Testis (tissue), 3 donors: ENCODE data around the gene CPNE4. TPM values are rescaled to one million over a fixed set of nuclear protein-coding genes. Genes with fewer than 3 reads are reported as not detected.

ENCODE experiments used
- DNase-seq: peaks from one replicate; pipeline ENCODE4 v3.0.0-alpha.2; 2019
- H3K27ac ChIP-seq, 2 donors: fragments of 200-600 bp; sonication (generic); one replicate each; pipeline ENCODE4 v1.5.1; 2019
- H3K27me3 ChIP-seq: fragments of 200-600 bp; sonication (generic); one replicate; pipeline ENCODE4 v1.5.1; 2019
- H3K36me3 ChIP-seq: fragments of 200-600 bp; sonication (generic); one replicate; pipeline ENCODE4 v1.5.1; 2017; ENCODE audit warnings: low read depth; ENCODE audit errors: missing control alignments
- H3K4me1 ChIP-seq: fragments of 200-600 bp; sonication (generic); one replicate; pipeline ENCODE4 v1.5.1; 2019
- H3K4me3 ChIP-seq, 2 donors: fragments of 200-600 bp; sonication (generic); one replicate each; pipeline ENCODE4 v1.5.1; 2017 to 2019
- H3K9me3 ChIP-seq: fragments of 200-600 bp; sonication (generic); one replicate; pipeline ENCODE4 v1.5.1; 2017
- POLR2A ChIP-seq: fragments of 450-650 bp; IDR thresholded peaks from one replicate; pipeline ENCODE4 v1.6.1; 2017; ENCODE audit warnings: antibody characterized with exemption, mild to moderate bottlenecking, moderate library complexity
- WGBS, 2 donors: methylation state at CpG; one replicate each; pipeline ENCODE4 v1.1.5; 2018; 5-methylcytosine and 5-hydroxymethylcytosine counted together
- intact Hi-C: fragments of 100-400 bp; cut with DNase I; formaldehyde crosslinking; loops from one replicate; pipeline ENCODE4 v1.15.1; 2023; ENCODE audit warnings: low total_unique reads
- polyA plus RNA-seq: library from polyadenylated mRNA; stranded (reverse); fragments of 350-450 nt; fragmentation: Illumina TruSeq; extraction: RNeasy Lipid Tissue Mini Kit (QIAGEN cat#74804); gene quantifications from one replicate; pipeline ENCODE4 v1.2.3, GENCODE V29; 2014; ENCODE audit warnings: low read depth, low replicate concordance; ENCODE audit not compliant: insufficient read depth
- total RNA-seq, 2 donors: library from RNA; depleted of rRNA; stranded (reverse); fragments of >200 nt; gene quantifications; one replicate each; pipeline ENCODE4 v1.2.3, GENCODE V29; 2016
- TF ChIP-seq, protein P1 (sequence below), 3 experiments: fragments of 450-650 bp in 2 of 3; fragments of 200-600 bp in 1 of 3; sonication (generic) in 1 of 3; IDR thresholded peaks; one replicate each; pipeline ENCODE4 v1.5.1; 2016 to 2019; ENCODE audit warnings: antibody characterized with exemption in 3 of 3, mild to moderate bottlenecking in 2 of 3, moderate library complexity in 1 of 3

The CPNE4 gene
- total and polyA plus RNA-seq, 3 donors from 2014 or later, result 2.4 to 8.4 (median 4.5) TPM

GRCh38 chr3:132073771-132074170 lies 39.0 kb upstream of the CPNE4 start:
- TF ChIP-seq, protein P1, sequence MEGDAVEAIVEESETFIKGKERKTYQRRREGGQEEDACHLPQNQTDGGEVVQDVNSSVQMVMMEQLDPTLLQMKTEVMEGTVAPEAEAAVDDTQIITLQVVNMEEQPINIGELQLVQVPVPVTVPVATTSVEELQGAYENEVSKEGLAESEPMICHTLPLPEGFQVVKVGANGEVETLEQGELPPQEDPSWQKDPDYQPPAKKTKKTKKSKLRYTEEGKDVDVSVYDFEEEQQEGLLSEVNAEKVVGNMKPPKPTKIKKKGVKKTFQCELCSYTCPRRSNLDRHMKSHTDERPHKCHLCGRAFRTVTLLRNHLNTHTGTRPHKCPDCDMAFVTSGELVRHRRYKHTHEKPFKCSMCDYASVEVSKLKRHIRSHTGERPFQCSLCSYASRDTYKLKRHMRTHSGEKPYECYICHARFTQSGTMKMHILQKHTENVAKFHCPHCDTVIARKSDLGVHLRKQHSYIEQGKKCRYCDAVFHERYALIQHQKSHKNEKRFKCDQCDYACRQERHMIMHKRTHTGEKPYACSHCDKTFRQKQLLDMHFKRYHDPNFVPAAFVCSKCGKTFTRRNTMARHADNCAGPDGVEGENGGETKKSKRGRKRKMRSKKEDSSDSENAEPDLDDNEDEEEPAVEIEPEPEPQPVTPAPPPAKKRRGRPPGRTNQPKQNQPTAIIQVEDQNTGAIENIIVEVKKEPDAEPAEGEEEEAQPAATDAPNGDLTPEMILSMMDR (IDR thresholded peaks at IDR 0.05), result no peak
- TF ChIP-seq POLR2A, result no peak
- H3K4me3 ChIP-seq, result no peak overlapping the region
- H3K27me3 ChIP-seq, result no peaks in the 10 kb centered on the region
- H3K4me1 ChIP-seq, result no peaks in the 10 kb centered on the region
- H3K27ac ChIP-seq, result no peak overlapping the region
- H3K36me3 ChIP-seq, result no peaks in the 10 kb centered on the region
- H3K9me3 ChIP-seq, result no peaks in the 10 kb centered on the region
- DNase-seq, result no peak
- intact Hi-C loops, result no loop called here

DNA sequence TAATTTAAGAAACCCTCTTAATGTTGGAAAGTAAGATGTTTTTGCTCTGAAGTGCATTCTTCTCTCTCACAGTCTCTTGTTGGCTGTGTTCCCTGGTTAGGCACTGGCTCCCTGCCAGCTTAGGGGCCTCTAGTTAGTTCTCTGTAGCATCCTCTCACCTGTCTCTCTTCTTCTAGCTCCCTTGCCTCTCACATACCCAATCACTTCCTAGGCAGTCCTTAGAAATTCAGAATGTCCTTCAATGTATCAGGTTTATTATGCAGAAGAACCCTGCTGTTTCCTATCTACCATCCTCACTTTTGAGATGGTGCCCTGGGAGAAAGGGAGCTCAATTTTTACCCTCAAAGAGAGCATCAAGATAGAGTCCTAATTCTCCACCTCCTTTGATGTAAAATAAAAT lies 36.2 kb upstream of the CPNE4 start:
- H3K36me3 ChIP-seq, result no peaks in the 10 kb centered on the region
- no peaks in the 10 kb centered on the region for H3K27me3 ChIP-seq
- DNase-seq, result peak; percentile 16
- TF ChIP-seq POLR2A, result no peak
- TF ChIP-seq, protein P1 (IDR thresholded peaks at IDR 0.05), result no peak
- H3K4me1 ChIP-seq, result no peaks in the 10 kb centered on the region
- H3K4me3 ChIP-seq, result no peak overlapping the region
- no peaks in the 10 kb centered on the region for H3K9me3 ChIP-seq
- intact Hi-C loops, result no loop called here
- H3K27ac ChIP-seq, result no peak overlapping the region

DNA sequence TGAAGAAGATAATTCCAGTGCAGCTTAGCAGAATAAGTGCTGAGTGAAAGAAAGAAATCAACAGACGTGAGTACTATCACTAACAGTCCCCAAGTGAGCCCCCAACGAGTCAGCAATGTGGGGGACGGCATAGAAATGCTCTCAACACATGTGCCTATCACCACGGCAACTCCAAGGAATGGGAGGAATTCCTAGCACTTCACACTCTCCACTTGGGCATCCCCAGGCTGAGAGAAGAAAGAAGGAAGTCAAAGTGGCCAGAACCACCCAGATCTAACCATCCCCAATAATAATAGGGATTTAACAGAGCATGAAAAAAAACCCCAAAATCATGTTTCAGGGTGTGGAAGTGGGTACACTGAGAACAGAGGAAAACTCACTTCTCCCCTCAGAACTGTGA lies 29.3 kb upstream of the CPNE4 start:
- no peak for TF ChIP-seq POLR2A
- TF ChIP-seq, protein P1 (IDR thresholded peaks at IDR 0.05), result no peak
- H3K4me3 ChIP-seq, result no peak overlapping the region
- 30 to 40% methylated on average over 3 to 4 of the region's 4 CpGs for WGBS, 2 donors
- H3K4me1 ChIP-seq, result no peaks in the 10 kb centered on the region
- no peaks in the 10 kb centered on the region for H3K27me3 ChIP-seq
- H3K9me3 ChIP-seq, result no peaks in the 10 kb centered on the region
- DNase-seq, result no peak
- intact Hi-C loops, result no loop called here
- H3K36me3 ChIP-seq, result no peaks in the 10 kb centered on the region
- no peak overlapping the region for H3K27ac ChIP-seq

DNA sequence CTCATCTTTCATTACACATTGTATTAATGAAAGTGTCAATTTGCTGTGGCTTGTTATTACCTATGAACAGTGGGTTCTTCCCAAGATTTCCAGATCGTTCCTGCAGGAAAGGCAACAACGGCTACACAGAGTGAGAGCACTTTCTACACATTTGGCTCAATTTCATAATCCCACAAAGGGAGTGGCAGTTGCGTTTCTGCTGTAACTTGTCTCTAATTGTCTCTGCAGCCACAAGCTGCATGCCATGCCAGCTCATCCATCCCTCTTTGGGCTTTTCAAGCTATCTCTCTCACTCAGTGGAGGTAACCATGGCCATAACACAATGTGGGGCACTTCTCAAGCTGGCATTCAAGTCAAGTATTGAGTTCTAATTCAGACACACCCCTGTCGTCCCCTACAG lies 27.7 kb upstream of the CPNE4 start:
- H3K4me3 ChIP-seq, result no peak overlapping the region
- whole genome bisulfite sequencing, 2 donors, result 82 to 87% methylated on average over 4 of the region's 4 CpGs
- H3K36me3 ChIP-seq, result no peaks in the 10 kb centered on the region
- TF ChIP-seq, protein P1 (IDR thresholded peaks at IDR 0.05), result no peak
- intact Hi-C loops, result no loop called here
- H3K27me3 ChIP-seq, result no peaks in the 10 kb centered on the region
- H3K27ac ChIP-seq, result no peak overlapping the region
- no peak for DNase-seq
- H3K4me1 ChIP-seq, result no peaks in the 10 kb centered on the region
- H3K9me3 ChIP-seq, result no peaks in the 10 kb centered on the region

- Histone ChIP-seq H3K27me3 (no peaks in the 10 kb centered on the region), H3K27ac (no peak overlapping the region), H3K4me3 (no peak overlapping the region), H3K4me1 (no peaks in the 10 kb centered on the region), H3K36me3 (no peaks in the 10 kb centered on the region), H3K9me3 (no peaks in the 10 kb centered on the region)
- no peak for DNase-seq
- TF ChIP-seq POLR2A, result no peak
- TF ChIP-seq, protein P1 (IDR thresholded peaks at IDR 0.05), result no peak
- WGBS, 2 donors, result 89 to 100% methylated on average over 1 of the region's 1 CpG
- intact Hi-C loops, result no loop called here
Observed at GRCh38 chr3:132055872-132056271, 21.1 kb upstream of the CPNE4 start.
